NCI-H774 (cell line): ENCODE results near the gene TJP3.
A peak's percentile ranks its signal among the peaks of the same experiment; 100 is the strongest.

Experiments
- DNase-seq: peaks from one replicate; lab custom pipeline; 2025; lab: John Stamatoyannopoulos, UW

Gene TJP3

DNA sequence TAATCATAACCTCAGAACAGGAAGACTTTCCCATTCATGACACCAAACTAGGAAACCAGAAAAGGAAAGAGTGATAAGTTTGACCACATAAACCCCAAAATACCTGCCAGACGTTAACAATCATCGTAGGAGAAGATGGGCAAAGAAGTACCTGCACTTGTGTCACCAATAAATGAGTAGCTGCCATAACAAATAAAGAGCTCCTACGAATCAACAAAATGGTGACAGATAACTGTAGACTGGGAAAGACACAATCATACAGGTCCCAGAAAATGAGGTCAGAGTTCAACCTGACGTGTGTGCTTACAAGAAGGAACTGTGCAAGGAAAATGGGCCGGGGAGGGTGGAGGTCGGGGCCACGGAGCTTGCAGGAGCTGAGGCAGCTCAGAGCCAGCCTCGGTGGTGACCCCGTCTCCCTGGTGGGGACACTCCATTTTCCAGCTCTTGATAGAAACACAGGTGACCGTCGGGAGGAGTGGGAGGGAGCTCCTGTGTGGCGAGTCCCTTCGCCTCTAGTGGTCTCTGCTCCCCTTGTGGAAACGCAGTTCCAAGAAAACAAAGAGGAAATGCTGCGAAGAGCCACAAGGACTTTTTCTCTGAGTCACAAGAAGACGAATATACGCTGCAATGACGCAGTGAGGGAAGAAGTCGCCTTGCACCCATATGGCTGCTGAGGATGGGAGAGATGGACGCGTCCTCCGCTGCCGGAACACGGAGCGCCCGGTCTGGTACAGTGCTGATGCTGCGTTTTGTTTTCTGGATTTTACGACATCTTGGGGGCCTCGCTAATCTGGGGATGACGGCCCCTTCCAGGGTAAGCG is 17.4 kb upstream of the TJP3 start:
- DNase-seq = no peak

DNA sequence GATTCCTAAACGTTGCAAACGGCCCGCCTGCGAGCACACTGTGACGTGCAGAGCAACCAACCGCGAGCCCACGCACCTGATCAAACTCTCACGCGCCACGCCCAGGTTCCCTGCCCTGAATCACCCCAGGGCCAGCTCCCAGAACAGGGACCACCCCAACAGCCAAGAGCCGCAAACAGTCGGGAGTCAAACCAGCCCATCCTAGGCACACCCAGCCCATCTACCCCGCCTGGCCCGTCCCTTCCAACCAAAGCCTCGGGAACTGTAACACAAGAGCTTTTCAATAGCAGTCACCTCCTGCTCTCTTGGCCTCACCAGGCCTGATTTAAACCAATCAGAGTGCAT is 16.8 kb upstream of the TJP3 start:
- DNase-seq = no peak

DNA sequence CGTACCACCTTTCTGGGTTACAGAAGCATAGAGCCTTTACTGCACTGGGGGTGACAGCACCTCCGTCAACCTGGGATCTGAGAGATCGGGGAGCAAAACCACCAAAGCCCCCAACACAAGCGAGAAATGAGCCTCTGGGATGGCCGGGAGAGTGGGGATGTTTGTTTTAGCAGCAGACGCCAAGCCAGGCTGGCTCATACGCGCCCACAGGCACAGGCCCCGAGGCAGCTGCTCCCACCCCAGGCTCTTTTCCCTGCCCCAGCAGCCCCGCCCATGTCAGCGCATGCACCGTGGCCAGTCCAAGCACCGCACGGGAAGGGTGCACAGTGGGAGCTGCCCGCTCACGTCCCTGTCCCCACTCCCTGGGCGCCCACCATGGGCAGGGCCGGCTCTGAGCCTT is 16.5 kb upstream of the TJP3 start:
- no peak for DNase-seq

DNA sequence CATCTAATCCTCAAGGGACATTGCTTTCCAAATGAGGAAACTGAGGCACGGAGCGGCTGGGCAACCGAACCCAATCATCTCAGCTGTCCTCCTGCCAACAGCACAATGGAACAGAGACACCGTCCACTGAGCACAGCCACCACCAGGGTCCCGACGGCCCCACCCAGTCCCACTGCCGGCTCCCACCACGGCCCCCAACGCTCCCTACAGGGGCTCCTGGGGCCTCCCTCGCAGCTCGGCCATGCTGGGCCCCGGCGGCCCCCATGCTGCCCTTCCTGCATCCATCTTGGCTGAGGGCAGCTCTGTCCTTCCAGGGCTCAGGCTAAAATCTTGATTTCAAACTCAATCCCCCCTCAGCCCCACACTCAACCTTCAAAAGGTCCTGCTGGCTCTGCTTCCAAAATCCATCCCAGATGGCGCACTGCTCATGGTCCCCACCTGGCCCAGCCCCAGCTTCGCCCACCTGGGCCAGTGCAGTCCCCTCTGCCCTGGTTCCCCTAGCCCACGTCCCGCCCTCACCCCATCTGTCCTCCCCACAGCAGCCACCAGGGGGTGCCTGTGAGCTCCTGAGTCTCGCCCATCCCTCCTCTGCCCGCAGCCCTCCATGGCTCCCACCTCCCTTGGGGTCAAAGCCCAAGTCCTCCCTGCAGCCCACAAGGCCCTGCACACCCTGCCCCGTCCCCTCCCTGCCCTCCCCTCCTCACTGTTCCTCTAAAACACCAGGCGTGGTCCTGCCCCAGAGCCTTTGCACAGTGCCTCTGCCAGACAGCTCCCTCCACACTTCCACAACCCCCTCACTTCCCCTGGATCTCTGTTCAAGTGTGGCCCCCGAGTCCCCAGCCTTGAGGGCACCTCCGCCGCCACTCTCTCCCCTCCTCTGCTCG is 15.8 kb upstream of the TJP3 start:
- no peak for DNase-seq

DNA sequence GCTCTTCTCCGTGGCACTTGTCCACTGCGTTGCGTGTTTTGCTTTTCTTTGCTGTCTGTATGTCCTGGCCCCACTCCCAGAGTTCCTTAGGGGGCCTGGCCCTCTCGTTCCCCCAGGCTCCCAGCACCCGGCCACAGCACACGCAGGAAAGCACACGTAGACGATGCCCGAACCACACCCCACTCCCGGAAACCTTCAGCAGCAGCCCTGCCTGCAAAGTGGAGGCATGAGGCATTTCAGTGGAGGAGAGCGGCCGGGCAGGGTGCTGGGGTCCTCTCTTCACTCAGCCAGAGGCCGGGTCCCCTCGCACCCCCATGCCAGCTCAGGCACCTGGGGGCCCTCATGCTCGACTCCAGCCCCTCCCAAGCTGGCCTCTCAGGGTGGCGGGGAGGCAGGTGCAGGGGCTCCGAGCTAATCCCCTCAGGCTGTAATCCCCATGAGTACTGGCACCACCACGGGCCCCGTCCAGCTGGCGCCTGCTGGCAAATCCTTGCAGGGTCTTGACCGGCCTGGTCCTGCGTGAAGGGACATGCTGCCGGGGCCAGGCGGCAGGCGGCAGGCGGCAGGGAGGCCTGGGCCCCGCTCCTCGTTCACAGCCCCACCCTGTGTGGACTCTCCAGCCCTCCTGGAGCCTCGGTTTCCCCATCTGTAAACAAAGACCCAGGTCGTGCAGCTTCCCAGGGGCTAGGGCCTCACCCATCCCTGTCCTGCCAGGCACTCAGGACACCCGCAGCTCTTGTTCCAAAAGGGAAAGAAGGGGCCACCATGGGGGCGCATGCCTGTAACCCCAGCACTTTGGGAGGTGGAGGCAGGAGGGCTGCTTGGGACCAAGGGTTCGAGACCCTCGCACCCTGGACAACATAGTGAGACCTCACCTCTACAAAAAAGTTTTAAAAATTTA is 14.9 kb upstream of the TJP3 start:
- no peak for DNase-seq

DNA sequence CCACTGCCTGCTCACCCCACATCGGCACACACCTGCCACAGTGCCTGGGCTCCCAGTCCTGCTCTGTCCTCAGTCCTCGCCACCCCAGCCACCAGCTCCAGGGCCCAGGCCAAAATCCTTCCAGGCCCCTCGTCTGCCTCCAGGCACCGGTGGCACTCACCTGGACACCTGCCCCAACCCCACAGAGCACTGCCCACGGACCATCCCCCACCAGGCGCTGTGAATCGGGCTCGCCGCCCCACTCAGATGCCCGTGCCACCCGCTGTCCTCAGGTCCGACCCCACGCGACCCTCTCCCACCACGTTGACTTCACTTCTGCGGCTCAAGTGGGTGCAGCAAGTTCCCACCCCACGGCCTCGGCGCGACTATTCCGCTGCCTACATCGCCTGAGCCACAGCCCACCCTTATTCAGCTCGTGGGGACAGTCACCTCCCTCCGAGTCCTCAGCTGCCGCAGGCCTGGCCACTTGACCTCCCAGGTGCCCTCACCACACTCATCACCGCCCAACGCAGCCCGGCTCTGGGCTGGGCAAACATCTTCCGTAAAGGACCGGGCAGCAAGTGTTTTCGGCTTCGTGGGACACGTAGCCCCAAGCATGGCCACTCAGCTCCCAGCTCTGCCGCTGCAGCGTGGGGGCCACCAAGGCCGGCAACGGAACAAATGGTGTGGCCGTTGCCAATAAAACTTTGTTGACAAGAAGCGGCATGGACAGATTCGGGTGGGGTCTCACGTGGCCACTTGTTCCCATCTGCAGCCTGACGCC is 13.6 kb upstream of the TJP3 start:
- DNase-seq = no peak

DNA sequence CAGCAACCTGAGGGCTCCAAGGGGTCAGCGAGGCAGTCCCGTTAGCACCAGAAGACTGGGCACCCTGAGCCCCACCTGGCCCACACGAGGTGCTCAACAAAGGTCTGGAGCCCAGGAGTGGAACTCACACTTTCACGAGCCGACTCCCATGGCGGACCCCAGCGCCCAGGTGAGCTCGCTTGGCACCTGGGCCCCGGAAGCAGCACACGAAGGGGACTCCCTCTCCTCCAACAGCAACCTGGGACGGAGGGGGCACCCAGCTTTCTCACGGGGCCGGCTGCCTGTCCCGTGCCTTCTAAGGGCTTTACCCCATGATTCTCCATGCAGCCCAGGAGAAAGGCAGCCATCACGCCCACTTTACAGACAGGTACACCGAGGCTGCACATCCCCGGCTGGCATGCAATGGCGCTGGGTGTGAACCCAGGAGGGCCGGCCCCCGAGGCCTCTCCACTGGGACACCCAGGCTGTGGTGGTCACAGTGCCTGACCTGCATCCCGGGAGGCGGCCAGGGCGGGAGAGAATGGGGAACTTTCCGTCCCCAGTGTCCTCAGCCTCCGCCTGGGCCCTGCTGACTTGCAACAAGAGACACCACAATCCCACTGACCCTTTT is 13.0 kb upstream of the TJP3 start:
- no peak for DNase-seq

DNA sequence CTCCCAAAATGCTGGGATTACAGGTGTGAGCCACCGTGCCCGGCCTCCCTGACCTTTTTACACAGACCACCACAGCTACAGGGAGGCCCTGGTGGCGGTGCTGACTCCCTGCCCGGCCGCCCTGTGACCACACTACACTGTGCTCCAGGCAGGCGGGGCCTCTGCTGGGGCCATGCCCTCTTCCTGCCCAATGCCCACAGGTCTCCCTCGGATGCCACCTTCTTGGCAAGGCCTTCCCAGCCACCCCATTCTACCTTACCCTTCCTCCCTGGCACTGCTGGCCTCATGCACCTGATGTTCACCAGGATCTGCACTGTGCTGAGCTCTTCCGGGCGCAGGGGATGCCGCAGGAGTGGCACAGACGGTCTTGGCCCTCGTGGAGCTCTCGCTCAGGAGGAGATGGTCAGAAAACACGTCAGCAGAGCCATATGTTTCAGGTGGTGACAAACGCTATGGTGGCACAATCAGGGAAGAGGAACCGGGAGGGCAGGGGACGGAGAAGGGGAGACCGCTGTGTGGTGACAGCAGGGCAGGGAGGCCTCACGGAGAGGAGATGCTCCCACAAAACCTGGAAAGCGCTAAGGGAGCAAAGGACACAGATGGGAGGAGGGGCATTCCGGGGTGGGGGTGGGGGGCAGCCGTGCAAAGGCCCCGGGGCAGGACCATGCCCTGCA is 12.1 kb upstream of the TJP3 start:
- no peak for DNase-seq

DNA sequence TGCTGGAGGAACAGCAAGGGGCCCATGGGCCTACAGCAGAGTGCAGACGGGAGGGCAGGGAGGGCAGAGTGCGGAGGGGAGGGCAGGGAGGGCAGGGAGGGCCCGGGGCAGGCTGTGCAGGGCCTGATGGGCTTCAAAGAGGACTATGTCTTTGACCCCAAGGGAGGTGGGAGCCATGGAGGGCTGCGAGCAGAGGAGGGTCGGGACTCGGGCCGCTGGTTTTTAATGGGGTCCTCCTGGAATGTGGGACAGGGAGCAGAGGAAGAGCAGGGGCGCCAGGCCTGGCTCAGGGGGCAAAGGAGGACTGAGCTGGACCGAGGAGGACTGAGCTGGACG is 11.6 kb upstream of the TJP3 start:
- no peak for DNase-seq

DNA sequence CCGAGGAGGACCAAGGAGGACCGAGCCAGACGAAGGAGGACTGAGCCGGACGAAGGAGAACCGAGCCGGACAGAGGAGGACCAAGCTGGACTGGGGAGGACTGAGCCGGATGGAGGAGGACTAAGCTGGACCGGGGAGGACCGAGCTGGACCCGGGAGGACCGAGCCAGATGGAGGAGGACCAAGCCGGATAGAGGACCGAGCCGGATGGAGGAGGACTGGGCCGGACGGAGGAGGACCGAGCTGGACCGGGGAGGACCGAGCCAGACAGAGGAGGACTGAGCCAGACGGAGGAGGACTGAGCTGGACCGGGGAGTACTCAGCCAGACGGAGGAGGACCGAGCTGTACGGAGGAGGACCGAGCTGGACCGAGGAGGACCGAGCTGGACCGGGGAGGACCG is 11.1 kb upstream of the TJP3 start:
- DNase-seq = no peak

DNA sequence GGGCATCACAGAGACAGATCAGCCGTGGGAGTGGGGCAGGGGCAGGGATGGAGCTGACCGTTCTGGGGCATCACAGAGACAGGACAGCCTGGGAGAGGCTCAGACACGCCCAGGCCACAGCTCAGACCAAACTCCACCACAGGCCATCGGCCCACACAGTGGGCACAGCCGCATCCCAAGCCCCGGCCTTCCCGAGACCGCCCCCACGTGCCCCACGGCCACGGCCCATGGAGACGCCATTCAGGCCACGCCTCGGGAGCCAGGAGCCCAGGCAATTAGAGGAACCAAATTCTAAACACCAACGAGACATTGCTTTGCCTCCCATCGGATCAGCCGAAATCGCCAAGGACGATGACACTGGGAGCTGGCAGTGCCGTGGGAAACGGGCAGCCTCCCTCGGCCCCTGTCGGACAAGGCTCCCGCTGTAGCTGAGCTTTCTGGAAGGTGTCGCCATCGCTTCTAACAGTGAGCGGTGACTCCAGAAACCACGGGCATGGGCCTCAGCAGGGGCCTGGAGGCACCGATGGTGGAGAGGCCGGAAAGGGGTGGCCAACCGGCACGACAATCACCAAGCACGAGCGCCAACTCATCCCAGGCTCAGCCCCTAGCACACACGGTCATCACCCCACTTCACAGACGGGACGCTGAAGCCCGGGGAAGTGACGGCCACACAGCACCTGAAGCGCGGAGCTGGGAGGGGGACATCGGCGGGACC is 10.4 kb upstream of the TJP3 start:
- DNase-seq = no peak

DNA sequence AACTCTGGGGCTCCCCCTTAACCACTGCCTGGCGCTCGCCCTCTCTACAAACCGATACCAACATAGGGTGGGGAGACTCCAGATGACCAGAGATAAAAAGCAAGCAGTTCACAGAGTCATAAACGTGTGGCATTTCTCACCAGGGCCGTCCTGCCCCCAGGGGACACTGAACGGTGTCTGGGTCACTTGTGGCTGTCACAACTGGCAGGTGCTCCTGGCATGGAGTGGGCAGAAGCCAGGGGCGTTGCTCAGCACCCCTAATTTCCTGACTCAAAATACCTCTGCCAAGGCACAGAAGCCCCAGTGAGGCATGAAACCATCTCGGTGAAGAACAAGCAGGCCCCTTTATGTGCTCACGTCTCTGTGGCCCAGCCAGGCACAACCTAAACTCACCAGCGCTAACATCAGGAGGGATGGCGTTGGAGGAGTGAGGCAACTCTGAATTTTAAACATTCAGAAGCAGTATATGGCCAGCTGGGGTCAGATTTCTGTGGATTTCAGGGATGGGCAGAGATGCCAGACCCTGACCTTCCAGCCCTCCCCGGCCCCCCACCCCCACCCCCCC is 9.7 kb upstream of the TJP3 start:
- no peak for DNase-seq

DNA sequence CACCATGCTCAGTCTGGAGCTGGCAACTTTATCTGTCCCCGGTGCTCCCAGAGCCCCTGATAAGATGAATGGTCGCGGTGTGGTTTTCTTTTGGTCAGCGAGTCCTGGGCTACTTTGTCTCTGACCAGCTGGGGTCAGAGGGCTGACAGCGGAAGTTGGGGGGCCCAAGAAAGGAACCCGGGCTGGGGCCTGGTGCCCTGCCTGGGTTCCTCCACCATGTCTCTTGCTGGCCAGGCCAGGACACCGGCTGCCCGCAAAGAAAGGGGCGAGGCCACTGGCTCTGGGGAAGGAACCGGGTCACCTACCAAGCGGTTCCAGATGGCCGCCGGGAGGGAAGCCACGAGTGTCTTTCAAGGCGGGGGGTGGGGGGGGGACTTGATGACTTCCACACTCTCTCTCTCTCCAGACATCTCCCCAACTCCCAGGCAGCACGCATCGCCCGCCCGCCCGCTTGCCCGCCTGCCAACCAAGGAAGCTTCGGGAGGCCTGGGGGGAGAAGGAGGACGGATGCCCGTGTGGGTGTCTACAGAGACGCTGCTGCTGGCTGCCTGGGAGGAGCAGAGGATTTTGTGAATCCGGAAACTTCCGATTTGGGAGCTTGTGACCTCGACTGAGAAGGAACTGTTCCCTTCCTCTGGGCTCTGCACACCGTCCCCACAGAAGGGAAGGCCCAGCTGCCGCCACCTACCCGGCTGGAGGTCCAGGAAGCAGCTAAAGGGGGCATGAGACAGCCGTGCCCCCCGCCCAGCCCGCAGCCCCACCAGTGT is 9.0 kb upstream of the TJP3 start:
- no peak for DNase-seq

DNA sequence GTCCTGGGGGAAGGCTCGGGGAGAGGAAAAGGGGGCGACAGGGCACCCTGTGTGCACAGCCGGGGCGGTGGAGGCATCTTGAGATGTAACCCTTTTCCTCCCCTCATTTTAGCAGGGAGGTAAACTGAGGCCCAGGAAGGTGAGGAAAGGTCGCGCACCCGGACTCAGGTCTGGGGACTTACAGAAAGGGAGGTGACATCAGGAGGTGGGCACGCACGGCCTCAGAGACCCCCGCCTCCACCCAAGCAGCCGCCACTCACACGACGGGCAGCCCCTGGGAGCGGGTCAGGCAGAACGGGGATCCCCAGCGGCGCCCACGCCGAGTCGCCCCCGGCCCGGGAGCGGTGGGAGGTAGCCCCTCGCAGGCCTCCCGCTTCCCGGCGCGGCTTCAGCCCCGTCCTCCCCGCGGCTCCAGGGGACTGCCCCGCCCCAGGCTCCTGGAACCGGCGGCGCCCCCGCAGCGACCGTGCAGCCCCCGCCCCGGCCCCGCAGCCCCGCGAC is 8.4 kb upstream of the TJP3 start:
- DNase-seq = no peak

DNA sequence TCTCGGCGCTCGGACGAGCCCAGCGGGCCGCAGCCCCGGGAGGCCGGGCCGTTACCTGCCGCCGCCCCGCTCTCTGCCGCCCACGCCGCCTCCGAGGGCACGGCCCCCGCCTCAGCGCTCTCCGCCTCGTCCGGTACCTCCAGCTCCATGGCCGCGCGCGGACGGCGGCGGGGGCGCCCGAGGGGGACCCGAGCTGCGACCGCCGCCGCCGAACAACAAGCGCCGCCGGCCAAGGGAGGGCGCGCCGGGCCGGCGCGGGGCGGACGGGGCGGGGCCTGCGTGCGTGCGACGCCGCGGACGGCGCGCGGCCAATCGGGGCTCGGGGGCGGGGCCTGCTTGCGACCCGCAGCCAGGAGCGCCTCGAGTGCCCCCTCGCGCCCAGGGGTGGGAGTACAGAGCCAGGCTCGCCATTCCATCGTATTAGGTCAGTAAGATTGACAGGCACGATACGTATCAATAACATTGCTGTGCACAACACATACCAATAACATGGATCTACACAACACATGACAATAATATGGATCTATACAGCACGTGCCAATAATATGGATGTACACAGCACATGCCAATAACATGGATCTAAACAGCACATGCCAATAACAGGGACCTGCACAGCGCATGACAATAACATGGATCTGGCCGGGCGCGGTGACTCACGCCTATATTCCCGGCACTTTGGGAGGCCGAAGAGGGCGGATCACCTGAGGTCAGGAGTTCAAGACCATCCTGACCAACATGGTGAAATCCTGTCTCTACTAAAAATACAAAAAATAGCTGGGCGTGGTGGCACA is 7.7 kb upstream of the TJP3 start, which contains the start of gene PIP5K1C:
PIP5K1C (minus strand) TSS at position 227 of the 791 bp plus-strand sequence; CDS start at position 149, 78 bp downstream.
- DNase-seq = peak; percentile 83

DNA sequence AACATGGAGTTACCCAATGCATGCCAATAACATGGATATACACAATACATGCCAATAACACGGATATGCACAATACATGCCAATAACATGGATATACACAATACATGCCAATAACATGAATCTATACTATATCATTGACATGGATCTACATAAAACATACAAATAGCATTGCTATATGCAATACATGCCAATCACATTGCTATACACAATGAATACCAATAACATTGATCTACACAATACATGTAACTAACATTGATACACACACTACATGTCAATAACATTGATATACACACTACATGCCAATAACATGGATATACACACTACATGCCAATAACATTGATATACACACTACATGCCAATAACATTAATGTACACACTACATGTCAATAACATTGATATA is 7.0 kb upstream of the TJP3 start:
- DNase-seq = no peak

DNA sequence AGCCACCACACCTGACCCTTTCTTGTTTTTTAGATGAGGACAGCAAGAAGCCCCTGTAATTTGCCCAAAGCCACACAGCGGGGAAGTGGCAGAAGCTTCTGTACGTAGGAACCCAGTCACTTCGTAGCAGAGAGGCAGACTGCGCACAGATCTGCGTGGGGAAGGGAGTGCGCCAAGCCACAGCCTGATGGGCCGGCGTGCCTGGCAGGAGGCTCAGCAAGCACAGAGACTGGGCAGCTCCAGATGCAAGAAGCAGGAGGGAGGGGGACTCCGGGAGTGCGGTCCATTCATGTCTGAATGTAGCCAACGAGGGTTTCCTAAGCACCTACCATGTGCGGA is 347 bp upstream of the TJP3 start:
- no peak for DNase-seq

DNA sequence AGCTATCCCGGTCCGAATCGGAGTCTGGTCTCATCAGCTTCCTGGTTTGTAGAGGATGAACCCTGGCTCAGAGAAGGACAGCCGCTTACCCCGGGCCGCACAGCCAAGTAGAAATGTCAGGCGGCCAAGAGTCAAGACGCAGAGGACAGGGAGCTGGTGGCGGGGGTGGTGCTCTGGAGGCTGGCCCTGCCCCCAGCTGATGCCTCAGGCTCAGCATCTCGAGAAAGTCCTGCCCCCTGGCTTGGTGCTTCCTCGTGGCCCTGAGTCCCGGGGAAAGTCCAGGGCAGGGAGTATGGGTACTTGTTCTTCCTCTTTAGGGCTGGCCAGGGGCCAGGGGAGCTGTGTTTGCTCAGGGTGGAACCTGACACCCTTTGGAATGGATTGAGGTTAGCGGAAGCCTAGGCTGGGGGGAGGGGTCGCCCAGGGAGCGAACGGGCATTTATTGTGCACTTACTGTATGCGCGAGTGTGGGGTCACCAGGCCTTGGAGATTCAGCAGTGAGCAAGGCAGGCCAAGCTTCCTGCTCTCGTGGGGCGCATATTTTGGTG is 2.2 kb downstream of the TJP3 start:
- peak; percentile 55 for DNase-seq
